WTC11 (cell line): ENCODE results near the gene CISD2. TPM values are rescaled to one million over a fixed set of nuclear protein-coding genes. Genes with fewer than 3 reads are reported as not detected.
A peak's percentile ranks its signal among the peaks of the same experiment; 100 is the strongest.

Experiments used
- ATF1 ChIP-seq: sonication (generic); formaldehyde crosslinking; IDR thresholded peaks from 2 replicates; pipeline ENCODE4 v1.8.1; 2023; ENCODE audit warnings: mild to moderate bottlenecking, moderate library complexity, missing genetic modification reagents
- CREM ChIP-seq: sonication (generic); formaldehyde crosslinking; IDR thresholded peaks from 2 replicates; pipeline ENCODE4 v1.8.1; 2022; ENCODE audit warnings: mild to moderate bottlenecking, missing genetic modification reagents, moderate library complexity
- ESRRA ChIP-seq: sonication (generic); formaldehyde crosslinking; IDR thresholded peaks from 2 replicates; pipeline ENCODE4 v1.8.1; 2022; ENCODE audit warnings: mild to moderate bottlenecking, missing genetic modification reagents, borderline replicate concordance
- FOXP4 ChIP-seq: sonication (generic); formaldehyde crosslinking; IDR thresholded peaks from 2 replicates; pipeline ENCODE4 v1.8.0; 2022; ENCODE audit warnings: mild to moderate bottlenecking, missing genetic modification reagents
- HMGA2 ChIP-seq: fragments of 250-450 bp; sonication (Bioruptor Pico); IDR thresholded peaks from 2 replicates; pipeline ENCODE4 v1.4.0; 2021; ENCODE audit warnings: mild to moderate bottlenecking, moderate library complexity
- HMGXB4 ChIP-seq: sonication (generic); formaldehyde crosslinking; IDR thresholded peaks from 2 replicates; pipeline ENCODE4 v1.8.1; 2023; ENCODE audit warnings: mild to moderate bottlenecking, moderate library complexity, missing genetic modification reagents
- RORB ChIP-seq: fragments of 250-450 bp; sonication (Bioruptor Pico); IDR thresholded peaks from 2 replicates; pipeline ENCODE4 v1.9.0; 2021; ENCODE audit warnings: mild to moderate bottlenecking
- SP1 ChIP-seq: sonication (generic); formaldehyde crosslinking; conservative IDR thresholded peaks from 2 replicates; pipeline ENCODE4 v1.8.1; 2022; ENCODE audit warnings: missing genetic modification reagents
- USF2 ChIP-seq: sonication (generic); formaldehyde crosslinking; IDR thresholded peaks from 2 replicates; pipeline ENCODE4 v1.8.1; 2023; ENCODE audit warnings: mild to moderate bottlenecking, missing genetic modification reagents, moderate library complexity
- ZBTB21 ChIP-seq: sonication (generic); formaldehyde crosslinking; IDR thresholded peaks from 2 replicates; pipeline ENCODE4 v1.8.1; 2023; ENCODE audit warnings: mild to moderate bottlenecking, missing genetic modification reagents, borderline replicate concordance
- ZNF138 ChIP-seq: sonication (generic); formaldehyde crosslinking; conservative IDR thresholded peaks from 2 replicates; pipeline ENCODE4 v1.8.1; 2022; ENCODE audit warnings: mild to moderate bottlenecking, moderate library complexity, missing genetic modification reagents
- ZNF396 ChIP-seq: fragments of 250-450 bp; sonication (Bioruptor Pico); IDR thresholded peaks from 2 replicates; pipeline ENCODE4 v1.8.0; 2021; ENCODE audit warnings: mild to moderate bottlenecking, moderate library complexity, borderline replicate concordance
- ZNF532 ChIP-seq: fragments of 250-450 bp; sonication (Bioruptor Pico); IDR thresholded peaks from 2 replicates; pipeline ENCODE4 v1.9.0; 2021; ENCODE audit warnings: mild to moderate bottlenecking, borderline replicate concordance
- ZNF671 ChIP-seq: fragments of 250-450 bp; sonication (Bioruptor Pico); IDR thresholded peaks from 2 replicates; pipeline ENCODE4 v1.8.0; 2021; ENCODE audit warnings: mild to moderate bottlenecking
- total RNA-seq: library from RNA; stranded (reverse); gene quantifications from 3 replicates; pipeline ENCODE4 v1.2.3, GENCODE V29; 2021
- TF ChIP-seq, protein P1 (sequence below): sonication (generic); formaldehyde crosslinking; IDR thresholded peaks from 2 replicates; pipeline ENCODE4 v1.8.0; 2023; ENCODE audit warnings: missing genetic modification reagents, mild to moderate bottlenecking, borderline replicate concordance
- TF ChIP-seq, protein P2 (sequence below): sonication (generic); formaldehyde crosslinking; IDR thresholded peaks from 2 replicates; pipeline ENCODE4 v1.8.1; 2022; ENCODE audit warnings: mild to moderate bottlenecking, moderate library complexity, missing genetic modification reagents
- TF ChIP-seq, protein P3 (sequence below): fragments of 250-450 bp; sonication (Bioruptor Pico); conservative IDR thresholded peaks from 2 replicates; pipeline ENCODE4 v1.9.0; 2021; ENCODE audit warnings: mild to moderate bottlenecking
- TF ChIP-seq, protein P4 (sequence below): sonication (generic); formaldehyde crosslinking; IDR thresholded peaks from 2 replicates; pipeline ENCODE4 v1.8.1; 2023; ENCODE audit warnings: mild to moderate bottlenecking, missing genetic modification reagents, moderate library complexity

Gene CISD2
- total RNA-seq, 1 experiment from 2014 or later = 30.0 TPM

DNA sequence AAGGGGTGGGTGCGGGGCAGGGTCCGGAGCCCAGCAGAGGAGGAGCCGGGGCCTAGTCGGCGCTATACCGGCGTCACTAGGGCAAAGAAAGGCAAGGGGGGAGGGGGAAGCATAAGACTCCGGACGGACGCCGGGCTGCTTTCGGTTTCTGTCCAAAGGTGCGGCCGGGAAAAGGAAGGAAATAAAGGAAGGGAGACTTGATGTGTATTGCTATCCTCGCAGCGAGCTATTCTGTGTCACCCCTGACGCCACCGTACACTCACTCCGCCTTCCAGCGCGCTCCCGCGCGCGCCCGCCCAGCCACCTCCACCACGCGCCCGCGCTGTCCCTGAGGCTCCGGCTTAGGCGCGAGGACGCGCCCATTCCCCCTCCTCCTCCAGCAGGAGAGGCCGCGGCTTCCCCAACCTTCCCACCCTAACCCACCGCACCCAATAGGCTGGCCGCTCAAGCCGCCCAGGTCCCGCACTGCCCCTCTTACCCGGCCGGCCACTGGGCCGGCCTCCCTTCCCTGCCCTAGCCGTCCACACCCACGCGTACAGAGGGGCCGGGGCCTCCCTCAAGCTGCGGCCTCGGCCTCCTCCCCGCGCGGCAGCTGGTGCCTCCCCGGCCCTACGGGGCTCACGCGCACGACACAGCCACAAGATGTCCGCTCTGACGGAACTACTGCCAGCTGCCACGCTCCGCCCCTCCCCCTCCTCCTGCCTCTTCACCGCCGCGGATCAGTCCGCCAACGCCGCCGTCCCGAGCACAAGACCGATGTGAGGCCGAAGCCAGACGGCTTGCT, 41.7 kb upstream of the CISD2 start, which contains the start of gene UBE2D3 (continued):
- TF ChIP-seq, protein P1, sequence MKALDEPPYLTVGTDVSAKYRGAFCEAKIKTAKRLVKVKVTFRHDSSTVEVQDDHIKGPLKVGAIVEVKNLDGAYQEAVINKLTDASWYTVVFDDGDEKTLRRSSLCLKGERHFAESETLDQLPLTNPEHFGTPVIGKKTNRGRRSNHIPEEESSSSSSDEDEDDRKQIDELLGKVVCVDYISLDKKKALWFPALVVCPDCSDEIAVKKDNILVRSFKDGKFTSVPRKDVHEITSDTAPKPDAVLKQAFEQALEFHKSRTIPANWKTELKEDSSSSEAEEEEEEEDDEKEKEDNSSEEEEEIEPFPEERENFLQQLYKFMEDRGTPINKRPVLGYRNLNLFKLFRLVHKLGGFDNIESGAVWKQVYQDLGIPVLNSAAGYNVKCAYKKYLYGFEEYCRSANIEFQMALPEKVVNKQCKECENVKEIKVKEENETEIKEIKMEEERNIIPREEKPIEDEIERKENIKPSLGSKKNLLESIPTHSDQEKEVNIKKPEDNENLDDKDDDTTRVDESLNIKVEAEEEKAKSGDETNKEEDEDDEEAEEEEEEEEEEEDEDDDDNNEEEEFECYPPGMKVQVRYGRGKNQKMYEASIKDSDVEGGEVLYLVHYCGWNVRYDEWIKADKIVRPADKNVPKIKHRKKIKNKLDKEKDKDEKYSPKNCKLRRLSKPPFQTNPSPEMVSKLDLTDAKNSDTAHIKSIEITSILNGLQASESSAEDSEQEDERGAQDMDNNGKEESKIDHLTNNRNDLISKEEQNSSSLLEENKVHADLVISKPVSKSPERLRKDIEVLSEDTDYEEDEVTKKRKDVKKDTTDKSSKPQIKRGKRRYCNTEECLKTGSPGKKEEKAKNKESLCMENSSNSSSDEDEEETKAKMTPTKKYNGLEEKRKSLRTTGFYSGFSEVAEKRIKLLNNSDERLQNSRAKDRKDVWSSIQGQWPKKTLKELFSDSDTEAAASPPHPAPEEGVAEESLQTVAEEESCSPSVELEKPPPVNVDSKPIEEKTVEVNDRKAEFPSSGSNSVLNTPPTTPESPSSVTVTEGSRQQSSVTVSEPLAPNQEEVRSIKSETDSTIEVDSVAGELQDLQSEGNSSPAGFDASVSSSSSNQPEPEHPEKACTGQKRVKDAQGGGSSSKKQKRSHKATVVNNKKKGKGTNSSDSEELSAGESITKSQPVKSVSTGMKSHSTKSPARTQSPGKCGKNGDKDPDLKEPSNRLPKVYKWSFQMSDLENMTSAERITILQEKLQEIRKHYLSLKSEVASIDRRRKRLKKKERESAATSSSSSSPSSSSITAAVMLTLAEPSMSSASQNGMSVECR (CRISPR knock-in tag) = 0 out of 2 replicates have a peak, but pooled peaks have one; percentile 32
- TF ChIP-seq ZNF138 (CRISPR knock-in tag) (no peak), USF2 (peak; percentile 8; the same call in 1 of the 2 replicates), RORB (CRISPR knock-in tag) (no peak), ZNF532 (CRISPR knock-in tag) (no peak), ZBTB21 (CRISPR knock-in tag) (0 out of 2 replicates have a peak, but pooled peaks have one; percentile 64), ZNF396 (CRISPR knock-in tag) (no peak), ESRRA (peak; percentile 90; the same call in 1 of the 2 replicates), HMGXB4 (CRISPR knock-in tag) (peak; percentile 53), ATF1 (CRISPR knock-in tag) (no peak), FOXP4 (CRISPR knock-in tag) (peak; percentile 68), CREM (CRISPR knock-in tag) (no peak), SP1 (peak; percentile 90), HMGA2 (no peak), ZNF671 (CRISPR knock-in tag) (peak; percentile 48; the same call in 1 of the 2 replicates)
- TF ChIP-seq, protein P2, sequence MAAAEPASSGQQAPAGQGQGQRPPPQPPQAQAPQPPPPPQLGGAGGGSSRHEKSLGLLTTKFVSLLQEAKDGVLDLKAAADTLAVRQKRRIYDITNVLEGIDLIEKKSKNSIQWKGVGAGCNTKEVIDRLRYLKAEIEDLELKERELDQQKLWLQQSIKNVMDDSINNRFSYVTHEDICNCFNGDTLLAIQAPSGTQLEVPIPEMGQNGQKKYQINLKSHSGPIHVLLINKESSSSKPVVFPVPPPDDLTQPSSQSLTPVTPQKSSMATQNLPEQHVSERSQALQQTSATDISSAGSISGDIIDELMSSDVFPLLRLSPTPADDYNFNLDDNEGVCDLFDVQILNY (CRISPR knock-in tag) = no peak; the same call in 1 of the 2 replicates
- TF ChIP-seq, protein P3, sequence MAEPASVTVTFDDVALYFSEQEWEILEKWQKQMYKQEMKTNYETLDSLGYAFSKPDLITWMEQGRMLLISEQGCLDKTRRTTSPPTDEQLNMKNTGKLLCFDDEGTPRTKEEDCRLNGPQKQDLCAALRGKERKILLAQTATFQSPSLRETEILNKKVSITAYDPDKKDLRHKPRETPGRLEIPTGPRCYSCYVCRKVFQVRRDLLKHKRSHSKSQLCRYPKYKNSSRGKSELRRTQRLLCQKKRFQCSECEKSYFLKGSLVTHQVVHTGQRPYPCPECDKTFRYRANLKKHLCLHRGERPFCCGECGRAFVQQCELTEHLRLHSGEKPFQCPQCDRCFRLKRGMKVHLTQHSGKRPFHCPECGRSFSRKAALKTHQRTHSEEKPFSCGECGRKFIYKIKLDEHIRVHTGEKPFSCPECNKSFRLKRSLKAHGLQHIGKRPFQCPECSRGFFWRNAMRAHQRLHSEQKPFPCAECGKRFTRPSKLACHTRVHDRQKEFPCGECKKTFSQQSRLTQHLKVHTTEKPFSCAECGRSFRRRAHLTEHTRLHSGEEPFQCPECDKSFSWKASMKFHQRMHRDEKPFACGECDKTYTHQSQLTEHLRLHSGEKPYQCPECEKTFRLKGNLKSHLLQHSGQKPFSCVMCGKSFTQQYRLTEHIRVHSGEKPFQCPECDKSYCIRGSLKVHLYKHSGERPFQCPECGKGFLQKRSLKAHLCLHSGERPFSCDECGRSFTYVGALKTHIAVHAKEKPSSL (CRISPR knock-in tag) = no peak
- TF ChIP-seq, protein P4, sequence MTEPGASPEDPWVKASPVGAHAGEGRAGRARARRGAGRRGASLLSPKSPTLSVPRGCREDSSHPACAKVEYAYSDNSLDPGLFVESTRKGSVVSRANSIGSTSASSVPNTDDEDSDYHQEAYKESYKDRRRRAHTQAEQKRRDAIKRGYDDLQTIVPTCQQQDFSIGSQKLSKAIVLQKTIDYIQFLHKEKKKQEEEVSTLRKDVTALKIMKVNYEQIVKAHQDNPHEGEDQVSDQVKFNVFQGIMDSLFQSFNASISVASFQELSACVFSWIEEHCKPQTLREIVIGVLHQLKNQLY (CRISPR knock-in tag) = no peak; the same call in 1 of the 2 replicates
- TF ChIP-seq, all 79 proteins: peak for 40
